GM23338 (cell line): ENCODE results near the gene MTA3. TPM values are rescaled to one million over a fixed set of nuclear protein-coding genes. Genes with fewer than 3 reads are reported as not detected.
A peak's percentile ranks its signal among the peaks of the same experiment; 100 is the strongest.

Experiments used
- ATAC-seq: fragments of 200-7000 bp; cut with Tn5 transposase; 3 replicates; pipeline ENCODE4 v1.9.1; 2020
- DNase-seq: peaks from one replicate; pipeline ENCODE4 v3.0.0-alpha.2; 2015; ENCODE audit warnings: low spot score
- H2AFZ ChIP-seq: fragments of 200-600 bp; sonication (generic); 2 replicates; pipeline ENCODE4 v1.8.0; 2016; ENCODE audit warnings: antibody characterized with exemption, mild to moderate bottlenecking, moderate library complexity
- H3F3A ChIP-seq: fragments of 200-600 bp; sonication (generic); replicated peaks from 2 replicates; pipeline ENCODE4 v1.8.0; 2017; ENCODE audit warnings: antibody characterized with exemption, mixed run types, low read depth
- H3K27ac ChIP-seq: fragments of 200-600 bp; sonication (generic); 2 replicates; pipeline ENCODE4 v1.6.1; 2016; ENCODE audit warnings: low read depth
- H3K27me3 ChIP-seq: fragments of 200-600 bp; sonication (generic); 2 replicates; pipeline ENCODE4 v1.8.0; 2016; ENCODE audit warnings: mild to moderate bottlenecking, mixed run types, moderate library complexity; ENCODE audit not compliant: insufficient read depth
- H3K36me3 ChIP-seq: fragments of 200-600 bp; sonication (generic); 2 replicates; pipeline ENCODE4 v1.8.0; 2016; ENCODE audit warnings: mild to moderate bottlenecking; ENCODE audit not compliant: insufficient read depth
- H3K4me1 ChIP-seq: fragments of 200-600 bp; sonication (generic); 2 replicates; pipeline ENCODE4 v1.8.0; 2016; ENCODE audit warnings: mild to moderate bottlenecking, moderate library complexity; ENCODE audit not compliant: insufficient read depth
- H3K4me2 ChIP-seq: fragments of 200-600 bp; sonication (generic); 2 replicates; pipeline ENCODE4 v1.7.1; 2017; ENCODE audit warnings: mixed run types
- H3K4me3 ChIP-seq: fragments of 200-600 bp; sonication (generic); 2 replicates; pipeline ENCODE4 v1.6.1; 2016; ENCODE audit warnings: mixed run types
- H3K79me2 ChIP-seq: fragments of 200-600 bp; sonication (generic); replicated peaks from 2 replicates; pipeline ENCODE4 v1.8.0; 2017; ENCODE audit warnings: mild to moderate bottlenecking; ENCODE audit not compliant: insufficient read depth
- H3K9me2 ChIP-seq: fragments of 200-600 bp; sonication (generic); 2 replicates; pipeline ENCODE4 v1.8.0; 2017; ENCODE audit not compliant: insufficient read depth
- H4K20me1 ChIP-seq: fragments of 200-600 bp; sonication (generic); replicated peaks from 2 replicates; pipeline ENCODE4 v1.8.0; 2017; ENCODE audit warnings: mild to moderate bottlenecking; ENCODE audit not compliant: insufficient read depth
- H3K27ac Mint-ChIP-seq: 2 replicates; pipeline ENCODE4 v1.8.0; 2020; ENCODE audit warnings: inconsistent platforms, mild to moderate bottlenecking, moderate library complexity, mixed read lengths
- H3K27me3 Mint-ChIP-seq: 3 replicates; pipeline ENCODE4 v1.8.0; 2022; ENCODE audit warnings: low read depth, mild to moderate bottlenecking, moderate library complexity, mixed read lengths, inconsistent platforms; ENCODE audit not compliant: insufficient read depth, poor library complexity
- H3K36me3 Mint-ChIP-seq: 3 replicates; pipeline ENCODE4 v1.8.0; 2021; ENCODE audit warnings: low read depth, mild to moderate bottlenecking, inconsistent platforms, moderate library complexity, mixed read lengths
- H3K4me1 Mint-ChIP-seq: 3 replicates; pipeline ENCODE4 v1.8.0; 2020; ENCODE audit warnings: mild to moderate bottlenecking, inconsistent platforms, mixed read lengths
- H3K4me3 Mint-ChIP-seq: 3 replicates; pipeline ENCODE4 v1.8.0; 2021; ENCODE audit warnings: moderate library complexity, mild to moderate bottlenecking, inconsistent platforms, mixed read lengths
- H3K9me3 Mint-ChIP-seq: 3 replicates; pipeline ENCODE4 v1.8.0; 2020; ENCODE audit warnings: moderate library complexity, mild to moderate bottlenecking, inconsistent platforms, mixed read lengths
- CREB1 ChIP-seq: fragments of 250-450 bp; sonication (Bioruptor Pico); IDR thresholded peaks from 2 replicates; pipeline ENCODE4 v1.5.0; 2020; ENCODE audit warnings: low read depth, mild to moderate bottlenecking, moderate library complexity
- ETS1 ChIP-seq: IDR thresholded peaks from 2 replicates; pipeline ENCODE4 v1.6.1; 2016; ENCODE audit warnings: antibody characterized with exemption
- EZH2phosphoT487 ChIP-seq: fragments of 200-600 bp; sonication (generic); IDR thresholded peaks from one replicate; pipeline ENCODE4 v1.8.1; 2018; ENCODE audit warnings: antibody characterized with exemption; ENCODE audit not compliant: unreplicated experiment
- JUNB ChIP-seq: IDR thresholded peaks from one replicate; pipeline ENCODE4 v1.6.1; 2016; ENCODE audit warnings: antibody characterized with exemption; ENCODE audit not compliant: unreplicated experiment
- NANOG ChIP-seq: IDR thresholded peaks from 2 replicates; pipeline ENCODE4 v1.6.1; 2016; ENCODE audit warnings: antibody characterized with exemption, borderline replicate concordance
- POLR2AphosphoS5 ChIP-seq: IDR thresholded peaks from 2 replicates; pipeline ENCODE4 v1.6.1; 2016; ENCODE audit warnings: antibody characterized with exemption, low read depth
- STAT1 ChIP-seq: IDR thresholded peaks from one replicate; pipeline ENCODE4 v1.6.1; 2016; ENCODE audit warnings: antibody characterized with exemption; ENCODE audit not compliant: unreplicated experiment
- ZNF114 ChIP-seq: fragments of 250-450 bp; sonication (Bioruptor Pico); IDR thresholded peaks from 2 replicates; pipeline ENCODE4 v1.5.0; 2020; ENCODE audit warnings: mild to moderate bottlenecking, moderate library complexity
- ZNF331 ChIP-seq: fragments of 250-450 bp; sonication (Bioruptor Pico); IDR thresholded peaks from 2 replicates; pipeline ENCODE4 v1.5.0; 2020; ENCODE audit warnings: low read depth, mild to moderate bottlenecking, moderate library complexity
- polyA plus RNA-seq: library from polyadenylated mRNA; unstranded; fragments of >200 nt; fragmentation: Nextera tagmentation; extraction: Ambion mirVana; gene quantifications from 2 replicates; pipeline ENCODE4 v1.2.1, GENCODE V29; 2016
- total RNA-seq: library from RNA; depleted of rRNA; stranded (reverse); fragments of >200 nt; shearing (Covaris generic); gene quantifications from 2 replicates; pipeline ENCODE4 v1.2.3, GENCODE V29; 2014
- TF ChIP-seq, protein P1 (sequence below): fragments of 250-450 bp; sonication (Bioruptor Pico); IDR thresholded peaks from 2 replicates; pipeline ENCODE4 v1.5.0; 2020; ENCODE audit warnings: mild to moderate bottlenecking, moderate library complexity
- TF ChIP-seq, protein P2 (sequence below): IDR thresholded peaks from one replicate; pipeline ENCODE4 v1.6.1; 2018; ENCODE audit warnings: antibody characterized with exemption; ENCODE audit not compliant: unreplicated experiment

Gene MTA3
- total and polyA plus RNA-seq, 2 experiments from 2014 or later: 162 to 208 TPM

DNA sequence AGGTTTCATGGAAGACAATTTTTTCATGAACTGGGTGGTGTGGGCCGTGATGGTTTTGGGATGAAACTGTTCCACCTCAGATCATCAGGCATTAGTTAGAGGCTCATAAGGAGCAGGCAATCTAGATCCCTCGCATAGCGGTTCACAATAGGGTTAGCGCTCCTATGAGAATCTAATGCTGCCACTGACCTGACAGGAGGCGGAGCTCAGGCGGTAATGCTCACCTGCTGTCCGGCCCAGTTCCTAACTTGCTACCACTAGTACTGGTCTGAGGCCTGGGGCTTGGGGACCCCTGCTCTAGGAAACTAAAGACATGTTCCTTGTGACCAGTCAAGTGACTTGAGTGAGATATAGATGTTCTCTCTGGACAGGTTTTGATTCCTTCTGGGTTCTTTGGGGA lies 146.3 kb downstream of the MTA3 start:
- Mint-ChIP-seq H3K27ac (peak overlapping the region; percentile 24; the same call in 1 of the 2 replicates), H3K9me3 (no peaks in the 10 kb centered on the region), H3K36me3 (peaks cover under 1% of the 10 kb centered on the region; the same call in 1 of the 3 replicates), H3K4me3 (no peak overlapping the region), H3K4me1 (peaks cover 9% of the 10 kb centered on the region), H3K27me3 (peaks cover 5% of the 10 kb centered on the region)
- DNase-seq (peak; percentile 33), ATAC-seq (peak; percentile 73)
- no peak for TF ChIP-seq ZNF114 (CRISPR knock-in tag)
- 0 out of 2 replicates have a peak, but pooled peaks have one; percentile 18 for TF ChIP-seq POLR2AphosphoS5
- Histone ChIP-seq H3K79me2 (no peaks in the 10 kb centered on the region), H3K4me2 (no peak overlapping the region), H3K36me3 (no peaks in the 10 kb centered on the region), H3K27ac (no peak overlapping the region), H3K4me3 (no peak overlapping the region), H2AFZ (no peak overlapping the region), H4K20me1 (no peaks in the 10 kb centered on the region), H3K27me3 (no peaks in the 10 kb centered on the region), H3K4me1 (peaks cover 6% of the 10 kb centered on the region; the same call in 1 of the 2 replicates), H3K9me2 (no peaks in the 10 kb centered on the region), H3F3A (0 out of 2 replicates have a peak, but pooled peaks cover 3% of the 10 kb centered on the region)

GRCh38 chr2:42721898-42722297 lies 153.5 kb downstream of the MTA3 start:
- Histone ChIP-seq H3K4me2 (no peak overlapping the region), H3K4me1 (peaks cover 19% of the 10 kb centered on the region; the same call in 1 of the 2 replicates), H4K20me1 (no peaks in the 10 kb centered on the region), H3K79me2 (no peaks in the 10 kb centered on the region), H3K36me3 (no peaks in the 10 kb centered on the region; the same call in 1 of the 2 replicates), H3K27ac (peak overlapping the region; percentile 21), H3K27me3 (no peaks in the 10 kb centered on the region), H2AFZ (no peak overlapping the region), H3F3A (no peaks in the 10 kb centered on the region), H3K9me2 (no peaks in the 10 kb centered on the region), H3K4me3 (no peak overlapping the region)
- 0 out of 3 replicates have a peak, but pooled peaks cover 4% of the 10 kb centered on the region for H3K36me3 Mint-ChIP-seq
- H3K4me3 Mint-ChIP-seq: no peak overlapping the region
- no peaks in the 10 kb centered on the region for H3K9me3 Mint-ChIP-seq
- ATAC-seq (no peak), DNase-seq (no peak)
- H3K4me1 Mint-ChIP-seq: peaks cover 12% of the 10 kb centered on the region
- H3K27ac Mint-ChIP-seq: peak overlapping the region; percentile 63; the same call in 1 of the 2 replicates
- no peaks in the 10 kb centered on the region for H3K27me3 Mint-ChIP-seq
- TF ChIP-seq JUNB (no peak), EZH2phosphoT487 (no peak), ETS1 (no peak), CREB1 (CRISPR knock-in tag) (no peak), STAT1 (no peak), ZNF331 (CRISPR knock-in tag) (no peak), NANOG (no peak), ZNF114 (CRISPR knock-in tag) (no peak)
- TF ChIP-seq, protein P1, sequence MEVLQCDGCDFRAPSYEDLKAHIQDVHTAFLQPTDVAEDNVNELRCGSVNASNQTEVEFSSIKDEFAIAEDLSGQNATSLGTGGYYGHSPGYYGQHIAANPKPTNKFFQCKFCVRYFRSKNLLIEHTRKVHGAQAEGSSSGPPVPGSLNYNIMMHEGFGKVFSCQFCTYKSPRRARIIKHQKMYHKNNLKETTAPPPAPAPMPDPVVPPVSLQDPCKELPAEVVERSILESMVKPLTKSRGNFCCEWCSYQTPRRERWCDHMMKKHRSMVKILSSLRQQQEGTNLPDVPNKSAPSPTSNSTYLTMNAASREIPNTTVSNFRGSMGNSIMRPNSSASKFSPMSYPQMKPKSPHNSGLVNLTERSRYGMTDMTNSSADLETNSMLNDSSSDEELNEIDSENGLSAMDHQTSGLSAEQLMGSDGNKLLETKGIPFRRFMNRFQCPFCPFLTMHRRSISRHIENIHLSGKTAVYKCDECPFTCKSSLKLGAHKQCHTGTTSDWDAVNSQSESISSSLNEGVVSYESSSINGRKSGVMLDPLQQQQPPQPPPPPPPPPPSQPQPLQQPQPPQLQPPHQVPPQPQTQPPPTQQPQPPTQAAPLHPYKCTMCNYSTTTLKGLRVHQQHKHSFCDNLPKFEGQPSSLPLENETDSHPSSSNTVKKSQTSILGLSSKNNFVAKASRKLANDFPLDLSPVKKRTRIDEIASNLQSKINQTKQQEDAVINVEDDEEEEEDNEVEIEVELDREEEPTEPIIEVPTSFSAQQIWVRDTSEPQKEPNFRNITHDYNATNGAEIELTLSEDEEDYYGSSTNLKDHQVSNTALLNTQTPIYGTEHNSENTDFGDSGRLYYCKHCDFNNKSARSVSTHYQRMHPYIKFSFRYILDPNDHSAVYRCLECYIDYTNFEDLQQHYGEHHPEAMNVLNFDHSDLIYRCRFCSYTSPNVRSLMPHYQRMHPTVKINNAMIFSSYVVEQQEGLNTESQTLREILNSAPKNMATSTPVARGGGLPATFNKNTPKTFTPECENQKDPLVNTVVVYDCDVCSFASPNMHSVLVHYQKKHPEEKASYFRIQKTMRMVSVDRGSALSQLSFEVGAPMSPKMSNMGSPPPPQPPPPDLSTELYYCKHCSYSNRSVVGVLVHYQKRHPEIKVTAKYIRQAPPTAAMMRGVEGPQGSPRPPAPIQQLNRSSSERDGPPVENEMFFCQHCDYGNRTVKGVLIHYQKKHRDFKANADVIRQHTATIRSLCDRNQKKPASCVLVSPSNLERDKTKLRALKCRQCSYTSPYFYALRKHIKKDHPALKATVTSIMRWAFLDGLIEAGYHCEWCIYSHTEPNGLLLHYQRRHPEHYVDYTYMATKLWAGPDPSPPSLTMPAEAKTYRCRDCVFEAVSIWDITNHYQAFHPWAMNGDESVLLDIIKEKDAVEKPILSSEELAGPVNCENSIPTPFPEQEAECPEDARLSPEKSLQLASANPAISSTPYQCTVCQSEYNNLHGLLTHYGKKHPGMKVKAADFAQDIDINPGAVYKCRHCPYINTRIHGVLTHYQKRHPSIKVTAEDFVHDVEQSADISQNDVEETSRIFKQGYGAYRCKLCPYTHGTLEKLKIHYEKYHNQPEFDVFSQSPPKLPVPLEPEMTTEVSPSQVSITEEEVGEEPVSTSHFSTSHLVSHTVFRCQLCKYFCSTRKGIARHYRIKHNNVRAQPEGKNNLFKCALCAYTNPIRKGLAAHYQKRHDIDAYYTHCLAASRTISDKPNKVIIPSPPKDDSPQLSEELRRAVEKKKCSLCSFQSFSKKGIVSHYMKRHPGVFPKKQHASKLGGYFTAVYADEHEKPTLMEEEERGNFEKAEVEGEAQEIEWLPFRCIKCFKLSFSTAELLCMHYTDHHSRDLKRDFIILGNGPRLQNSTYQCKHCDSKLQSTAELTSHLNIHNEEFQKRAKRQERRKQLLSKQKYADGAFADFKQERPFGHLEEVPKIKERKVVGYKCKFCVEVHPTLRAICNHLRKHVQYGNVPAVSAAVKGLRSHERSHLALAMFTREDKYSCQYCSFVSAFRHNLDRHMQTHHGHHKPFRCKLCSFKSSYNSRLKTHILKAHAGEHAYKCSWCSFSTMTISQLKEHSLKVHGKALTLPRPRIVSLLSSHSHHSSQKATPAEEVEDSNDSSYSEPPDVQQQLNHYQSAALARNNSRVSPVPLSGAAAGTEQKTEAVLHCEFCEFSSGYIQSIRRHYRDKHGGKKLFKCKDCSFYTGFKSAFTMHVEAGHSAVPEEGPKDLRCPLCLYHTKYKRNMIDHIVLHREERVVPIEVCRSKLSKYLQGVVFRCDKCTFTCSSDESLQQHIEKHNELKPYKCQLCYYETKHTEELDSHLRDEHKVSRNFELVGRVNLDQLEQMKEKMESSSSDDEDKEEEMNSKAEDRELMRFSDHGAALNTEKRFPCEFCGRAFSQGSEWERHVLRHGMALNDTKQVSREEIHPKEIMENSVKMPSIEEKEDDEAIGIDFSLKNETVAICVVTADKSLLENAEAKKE: no peak
- TF ChIP-seq, protein P2, sequence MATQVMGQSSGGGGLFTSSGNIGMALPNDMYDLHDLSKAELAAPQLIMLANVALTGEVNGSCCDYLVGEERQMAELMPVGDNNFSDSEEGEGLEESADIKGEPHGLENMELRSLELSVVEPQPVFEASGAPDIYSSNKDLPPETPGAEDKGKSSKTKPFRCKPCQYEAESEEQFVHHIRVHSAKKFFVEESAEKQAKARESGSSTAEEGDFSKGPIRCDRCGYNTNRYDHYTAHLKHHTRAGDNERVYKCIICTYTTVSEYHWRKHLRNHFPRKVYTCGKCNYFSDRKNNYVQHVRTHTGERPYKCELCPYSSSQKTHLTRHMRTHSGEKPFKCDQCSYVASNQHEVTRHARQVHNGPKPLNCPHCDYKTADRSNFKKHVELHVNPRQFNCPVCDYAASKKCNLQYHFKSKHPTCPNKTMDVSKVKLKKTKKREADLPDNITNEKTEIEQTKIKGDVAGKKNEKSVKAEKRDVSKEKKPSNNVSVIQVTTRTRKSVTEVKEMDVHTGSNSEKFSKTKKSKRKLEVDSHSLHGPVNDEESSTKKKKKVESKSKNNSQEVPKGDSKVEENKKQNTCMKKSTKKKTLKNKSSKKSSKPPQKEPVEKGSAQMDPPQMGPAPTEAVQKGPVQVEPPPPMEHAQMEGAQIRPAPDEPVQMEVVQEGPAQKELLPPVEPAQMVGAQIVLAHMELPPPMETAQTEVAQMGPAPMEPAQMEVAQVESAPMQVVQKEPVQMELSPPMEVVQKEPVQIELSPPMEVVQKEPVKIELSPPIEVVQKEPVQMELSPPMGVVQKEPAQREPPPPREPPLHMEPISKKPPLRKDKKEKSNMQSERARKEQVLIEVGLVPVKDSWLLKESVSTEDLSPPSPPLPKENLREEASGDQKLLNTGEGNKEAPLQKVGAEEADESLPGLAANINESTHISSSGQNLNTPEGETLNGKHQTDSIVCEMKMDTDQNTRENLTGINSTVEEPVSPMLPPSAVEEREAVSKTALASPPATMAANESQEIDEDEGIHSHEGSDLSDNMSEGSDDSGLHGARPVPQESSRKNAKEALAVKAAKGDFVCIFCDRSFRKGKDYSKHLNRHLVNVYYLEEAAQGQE: no peak
